ENCODE results near the gene GSN. TPM values are rescaled to one million over a fixed set of nuclear protein-coding genes. Genes with fewer than 3 reads are reported as not detected.

The GSN gene
- total RNA-seq, 1 donor from 2014 or later = 174 TPM

DNA sequence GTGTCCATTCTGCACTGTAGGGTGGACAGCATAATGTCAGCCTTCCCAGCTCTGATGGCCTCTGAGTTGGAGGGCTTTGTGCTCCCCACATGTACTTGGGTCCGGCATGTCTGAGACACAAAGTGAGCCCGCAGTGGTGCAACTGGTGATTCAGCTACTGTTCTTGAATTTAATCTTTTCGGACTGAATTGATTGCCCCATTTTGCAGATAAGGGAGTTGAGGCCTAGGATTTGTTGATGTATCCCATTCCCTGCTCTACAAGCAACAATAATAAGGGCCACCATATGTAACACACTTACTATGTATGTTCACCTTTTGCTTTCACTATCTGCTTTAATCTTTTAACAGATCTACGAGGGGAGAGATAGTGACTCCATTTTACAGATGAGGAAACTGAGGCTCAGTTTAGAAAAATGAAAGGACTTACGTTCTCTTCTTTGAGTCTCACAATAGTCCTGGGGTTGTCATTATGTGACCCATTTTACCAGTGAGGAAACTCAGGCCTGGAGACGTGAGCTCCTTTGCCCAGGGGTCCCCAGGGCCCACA, 4.5 kb downstream of the GSN start:
- TF ChIP-seq, protein P1, sequence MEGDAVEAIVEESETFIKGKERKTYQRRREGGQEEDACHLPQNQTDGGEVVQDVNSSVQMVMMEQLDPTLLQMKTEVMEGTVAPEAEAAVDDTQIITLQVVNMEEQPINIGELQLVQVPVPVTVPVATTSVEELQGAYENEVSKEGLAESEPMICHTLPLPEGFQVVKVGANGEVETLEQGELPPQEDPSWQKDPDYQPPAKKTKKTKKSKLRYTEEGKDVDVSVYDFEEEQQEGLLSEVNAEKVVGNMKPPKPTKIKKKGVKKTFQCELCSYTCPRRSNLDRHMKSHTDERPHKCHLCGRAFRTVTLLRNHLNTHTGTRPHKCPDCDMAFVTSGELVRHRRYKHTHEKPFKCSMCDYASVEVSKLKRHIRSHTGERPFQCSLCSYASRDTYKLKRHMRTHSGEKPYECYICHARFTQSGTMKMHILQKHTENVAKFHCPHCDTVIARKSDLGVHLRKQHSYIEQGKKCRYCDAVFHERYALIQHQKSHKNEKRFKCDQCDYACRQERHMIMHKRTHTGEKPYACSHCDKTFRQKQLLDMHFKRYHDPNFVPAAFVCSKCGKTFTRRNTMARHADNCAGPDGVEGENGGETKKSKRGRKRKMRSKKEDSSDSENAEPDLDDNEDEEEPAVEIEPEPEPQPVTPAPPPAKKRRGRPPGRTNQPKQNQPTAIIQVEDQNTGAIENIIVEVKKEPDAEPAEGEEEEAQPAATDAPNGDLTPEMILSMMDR (conservative IDR thresholded peaks at IDR 0.05; ENCODE audit: low read depth, low read length) = no peak
- no peak for DNase-seq (ENCODE audit: low read depth)
- H3K4me3 ChIP-seq (ENCODE audit: low read depth, low read length) = no peak overlapping the region

DNA sequence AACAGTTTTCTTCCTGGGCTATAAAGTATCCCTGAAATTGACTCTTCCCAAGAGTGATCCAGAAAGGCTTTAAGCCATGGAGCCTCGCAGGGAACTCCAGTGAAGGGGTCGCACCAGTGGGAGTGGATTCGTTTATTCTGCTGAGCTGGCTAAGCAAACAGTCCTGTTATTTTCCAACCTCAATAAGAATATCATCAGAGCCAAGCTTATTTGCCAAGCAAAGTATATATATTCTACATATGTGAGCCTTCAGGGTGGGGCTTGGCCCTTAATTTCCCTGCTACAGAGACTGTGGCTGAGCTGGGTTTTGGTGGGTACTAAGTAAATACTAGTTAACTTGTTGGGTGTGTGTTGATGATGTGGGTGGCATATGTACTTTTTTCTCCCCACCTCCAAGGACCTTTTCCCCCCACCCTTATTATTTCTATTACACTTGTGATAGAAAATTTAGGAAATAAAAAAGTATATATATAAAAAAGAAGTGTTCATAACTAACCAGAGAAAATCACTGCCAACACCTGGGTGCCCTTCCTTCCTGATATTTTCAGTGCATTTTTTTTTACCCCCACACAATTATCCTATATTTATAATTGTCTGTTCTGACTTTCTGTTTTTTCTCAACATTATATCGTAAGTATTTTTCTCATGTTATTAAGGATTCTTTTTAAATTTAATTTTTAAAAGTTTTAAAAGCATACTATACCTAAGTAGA, 5.3 kb downstream of the GSN start:
- H3K4me3 ChIP-seq (ENCODE audit: low read depth, low read length) = no peak overlapping the region
- TF ChIP-seq, protein P1 (conservative IDR thresholded peaks at IDR 0.05; ENCODE audit: low read depth, low read length) = no peak
- DNase-seq (ENCODE audit: low read depth) = no peak

DNA sequence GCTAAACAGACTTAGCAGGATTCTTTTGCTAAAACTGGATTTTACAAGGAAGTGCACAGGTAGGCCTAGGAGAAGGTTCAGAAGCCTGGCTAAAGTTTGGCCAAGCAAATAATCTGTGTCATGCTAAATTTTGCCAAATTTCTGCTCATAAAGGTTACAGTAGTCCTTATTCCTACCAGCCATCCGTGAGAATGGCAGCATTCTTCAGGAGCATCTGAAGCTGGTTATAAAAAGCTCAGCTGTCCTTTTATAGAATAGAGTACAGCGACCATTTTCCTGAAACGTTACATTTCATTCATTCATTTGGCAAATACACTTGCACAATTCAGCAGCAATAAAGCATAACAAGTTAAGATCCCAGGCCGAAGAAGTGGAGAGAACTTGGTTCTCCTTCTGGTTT, 6.9 kb downstream of the GSN start:
- DNase-seq (ENCODE audit: low read depth) = no peak
- TF ChIP-seq, protein P1 (conservative IDR thresholded peaks at IDR 0.05; ENCODE audit: low read depth, low read length) = no peak
- no peak overlapping the region for H3K4me3 ChIP-seq (ENCODE audit: low read depth, low read length)

DNA sequence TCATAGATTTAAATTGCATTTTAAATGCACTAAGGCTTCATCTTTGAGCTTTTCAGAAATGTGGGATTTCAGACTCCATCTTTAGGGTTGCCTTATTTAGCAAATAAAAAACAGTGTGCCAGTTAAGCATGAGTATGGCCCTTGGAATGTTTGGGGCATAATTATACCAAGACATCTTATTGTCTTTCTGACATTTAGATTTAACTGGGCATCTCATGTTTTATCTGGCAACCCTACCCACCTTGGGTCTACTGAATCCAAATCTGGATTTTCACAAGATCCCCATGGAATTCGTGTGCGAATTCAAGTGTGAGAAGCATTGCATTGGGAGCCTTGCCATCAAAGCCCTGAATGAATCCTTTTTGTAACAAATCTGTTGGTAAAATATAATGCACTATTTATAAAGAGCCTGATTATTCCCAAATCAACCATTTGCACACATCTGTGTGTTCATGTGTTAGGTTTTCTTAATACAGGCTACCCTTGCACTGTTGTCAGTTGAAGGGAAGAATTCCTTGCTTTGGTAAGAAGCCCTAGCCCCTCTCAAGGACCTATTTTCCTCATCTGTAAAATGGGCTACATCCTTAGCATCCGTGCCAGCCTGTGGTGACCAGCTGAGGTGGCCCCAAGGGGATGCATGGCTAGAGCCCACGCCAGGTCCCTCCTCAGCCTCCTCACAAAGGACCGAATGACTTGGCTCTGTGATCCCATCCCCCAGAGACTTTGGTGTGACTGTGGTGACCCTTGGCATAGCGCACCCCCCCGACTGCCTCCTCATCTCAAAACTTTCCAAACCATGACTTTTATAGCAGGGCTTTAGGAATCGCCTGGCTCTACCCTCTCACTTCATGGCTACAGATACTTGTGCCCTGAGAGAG, 8.1 kb downstream of the GSN start:
- H3K4me3 ChIP-seq (ENCODE audit: low read depth, low read length) = no peak overlapping the region
- no peak for DNase-seq (ENCODE audit: low read depth)
- TF ChIP-seq, protein P1 (conservative IDR thresholded peaks at IDR 0.05; ENCODE audit: low read depth, low read length) = no peak

DNA sequence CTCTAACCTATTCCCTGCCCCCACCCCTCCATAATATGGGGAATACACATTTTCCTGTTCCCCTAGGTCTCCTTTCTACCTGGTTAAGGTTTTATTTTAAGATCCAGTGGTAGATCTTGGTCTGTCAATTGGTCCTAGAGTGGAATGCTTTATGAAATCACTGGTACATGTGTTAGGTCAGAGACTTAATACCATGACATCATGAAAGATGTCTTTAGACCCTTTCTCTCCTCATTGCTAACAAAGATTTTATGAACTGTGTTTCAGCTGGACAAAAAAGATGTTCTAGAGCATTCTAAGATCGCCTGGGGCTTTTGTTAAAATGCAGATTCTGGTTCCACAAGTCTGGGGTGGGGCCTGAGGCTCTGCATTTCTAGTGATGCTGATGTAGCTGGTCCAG, 9.1 kb downstream of the GSN start:
- TF ChIP-seq, protein P1 (conservative IDR thresholded peaks at IDR 0.05; ENCODE audit: low read depth, low read length) = no peak
- DNase-seq (ENCODE audit: low read depth) = no peak
- H3K4me3 ChIP-seq (ENCODE audit: low read depth, low read length) = no peak overlapping the region

DNA sequence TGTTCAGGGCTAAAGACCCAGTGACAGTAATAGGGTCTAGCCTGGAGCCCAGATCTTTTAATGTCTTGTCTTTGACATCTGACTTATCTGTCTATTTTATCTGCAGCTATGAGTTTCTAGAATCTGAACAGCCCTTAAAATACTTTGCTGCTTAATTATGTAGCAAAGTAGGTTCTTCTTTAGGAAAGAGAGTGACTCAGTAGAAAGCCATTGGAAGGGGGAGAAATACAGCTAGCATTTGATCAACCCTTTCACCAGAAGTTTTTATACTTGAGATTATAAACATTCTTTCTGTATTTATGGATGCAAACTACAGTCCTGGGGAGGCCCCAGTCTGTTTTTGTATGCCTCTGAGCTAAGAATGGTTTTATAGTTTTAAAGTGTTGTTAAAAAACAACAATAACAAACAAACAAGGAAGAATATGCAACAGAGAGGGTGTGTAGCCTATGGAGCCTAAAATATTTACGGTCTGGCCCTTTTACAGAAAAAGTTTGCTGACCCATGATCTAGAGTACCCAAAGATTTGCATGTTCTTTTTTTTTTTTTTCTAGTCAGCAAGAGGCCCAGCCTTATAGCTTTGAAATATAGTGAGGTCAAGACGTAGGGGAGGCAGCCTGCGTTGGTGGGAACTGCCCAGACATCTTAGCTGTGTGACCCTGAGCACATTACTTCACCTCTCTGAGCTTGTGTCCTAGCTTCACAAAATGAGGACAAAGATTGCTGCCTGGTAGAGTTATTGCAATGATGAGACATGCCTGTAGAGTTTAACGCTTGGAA, 9.7 kb downstream of the GSN start:
- DNase-seq (ENCODE audit: low read depth) = no peak
- H3K4me3 ChIP-seq (ENCODE audit: low read depth, low read length) = no peak overlapping the region
- TF ChIP-seq, protein P1 (conservative IDR thresholded peaks at IDR 0.05; ENCODE audit: low read depth, low read length) = no peak

All from epithelial cell of proximal tubule (primary cell).